Amygdala (tissue), 56 donors: ENCODE data around the gene GYPC.
"Not testable (repeated sequence)": the region's sequence is repeated elsewhere in the genome, so short reads cannot be mapped to it uniquely, and the experiment has no call there.

Source experiments
- DNase-seq, 56 donors: peaks; one replicate each; lab custom pipeline; 2025; lab: John Stamatoyannopoulos, UW

The GYPC gene

GRCh38 chr2:126664639-126665038 is 8.7 kb downstream of the GYPC start:
- no peak for DNase-seq

GRCh38 chr2:126665483-126665882 is 9.5 kb downstream of the GYPC start:
- DNase-seq = no peak

DNA sequence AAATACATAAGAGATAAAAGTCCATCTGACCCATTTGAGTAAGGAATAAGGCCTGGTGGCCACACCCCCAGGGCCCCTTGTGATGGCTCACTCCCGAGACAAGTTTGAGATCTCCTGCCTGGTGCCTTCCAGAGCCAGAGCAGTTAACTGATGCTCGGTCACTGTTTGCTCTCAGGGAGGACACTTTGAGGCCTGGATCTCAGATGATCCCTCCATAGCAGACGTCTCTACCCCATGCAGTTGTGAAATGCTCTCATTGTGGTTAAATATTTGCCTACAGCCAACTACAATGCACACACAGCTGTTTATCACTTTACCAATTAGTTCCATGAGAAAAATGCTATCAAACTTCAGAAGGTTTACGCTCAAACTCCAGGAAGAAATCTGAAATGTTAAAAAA is 12.3 kb downstream of the GYPC start:
- DNase-seq = no peak

DNA sequence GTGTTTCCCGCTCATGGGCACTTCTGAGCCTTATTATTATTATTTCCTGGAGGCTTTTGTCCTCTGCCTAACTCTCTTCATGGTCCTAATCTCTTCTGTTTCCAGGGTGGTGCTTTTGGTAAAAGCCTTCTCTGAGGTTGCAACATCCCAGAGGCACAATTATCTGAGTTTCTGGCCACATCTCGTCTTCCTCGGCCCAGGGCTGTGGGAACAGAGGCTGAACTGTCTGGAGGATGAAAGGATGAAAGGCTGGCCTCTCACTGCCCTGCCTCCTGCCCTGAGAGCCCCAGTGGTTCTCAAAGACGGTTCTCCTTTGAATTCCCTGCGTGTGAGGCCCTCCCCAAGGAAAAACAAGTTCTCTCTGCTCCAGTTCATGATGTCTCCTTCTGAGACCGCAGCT is 13.8 kb downstream of the GYPC start:
- DNase-seq = no peak

- no peak for DNase-seq
These were observed 15.5 kb downstream of the GYPC start for GRCh38 chr2:126671488-126671887.

GRCh38 chr2:126672980-126673605 is 17.1 kb downstream of the GYPC start:
- DNase-seq = no peak

- DNase-seq = no peak
These were observed 18.3 kb downstream of the GYPC start for GRCh38 chr2:126674075-126674744.

DNA sequence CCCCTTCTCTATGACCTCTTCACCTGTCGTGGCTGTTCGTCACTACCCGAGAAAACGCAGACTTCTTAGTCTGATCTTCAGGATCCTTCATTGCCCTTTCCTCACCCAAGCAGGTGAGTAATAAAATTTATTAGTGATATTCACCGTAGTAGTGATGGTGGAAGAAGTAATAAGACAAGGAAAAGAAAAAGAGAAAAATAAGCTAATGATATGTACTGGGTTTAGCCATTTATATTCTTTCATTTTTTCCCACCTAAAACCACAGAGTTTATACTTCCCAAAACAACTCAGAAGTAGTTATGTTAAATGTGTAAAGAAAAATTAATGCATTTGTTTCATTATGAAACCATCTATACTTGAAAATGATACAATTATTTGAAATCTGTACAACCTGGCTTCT is 19.7 kb downstream of the GYPC start:
- DNase-seq = no peak

GRCh38 chr2:126676221-126677175 is 20.5 kb downstream of the GYPC start:
- no peak for DNase-seq

DNA sequence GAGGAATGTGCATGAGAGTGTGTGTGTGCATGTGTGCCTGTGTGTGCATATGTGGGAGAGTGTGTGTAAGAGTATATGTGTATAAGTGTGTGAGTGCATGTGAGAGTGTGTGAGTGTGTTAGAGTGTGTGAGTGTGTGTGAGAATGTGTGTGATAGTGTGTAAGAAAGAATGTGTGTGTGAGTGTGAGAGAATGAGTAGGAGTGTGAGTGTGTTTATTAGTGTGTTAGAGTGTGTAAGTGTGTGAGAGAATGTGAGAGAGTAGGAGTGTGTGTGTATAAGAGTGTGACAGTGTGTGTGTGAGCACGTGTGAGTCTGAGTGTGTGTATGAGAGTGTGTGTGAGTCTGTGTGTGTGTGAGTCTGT is 21.2 kb downstream of the GYPC start:
- no peak for DNase-seq

GRCh38 chr2:126678269-126679065 is 22.5 kb downstream of the GYPC start:
- no peak for DNase-seq

GRCh38 chr2:126679094-126679713 is 23.2 kb downstream of the GYPC start:
- DNase-seq = no peak

GRCh38 chr2:126681505-126681904 is 25.5 kb downstream of the GYPC start:
- DNase-seq = no peak

GRCh38 chr2:126685629-126686028 is 29.7 kb downstream of the GYPC start:
- no peak for DNase-seq

DNA sequence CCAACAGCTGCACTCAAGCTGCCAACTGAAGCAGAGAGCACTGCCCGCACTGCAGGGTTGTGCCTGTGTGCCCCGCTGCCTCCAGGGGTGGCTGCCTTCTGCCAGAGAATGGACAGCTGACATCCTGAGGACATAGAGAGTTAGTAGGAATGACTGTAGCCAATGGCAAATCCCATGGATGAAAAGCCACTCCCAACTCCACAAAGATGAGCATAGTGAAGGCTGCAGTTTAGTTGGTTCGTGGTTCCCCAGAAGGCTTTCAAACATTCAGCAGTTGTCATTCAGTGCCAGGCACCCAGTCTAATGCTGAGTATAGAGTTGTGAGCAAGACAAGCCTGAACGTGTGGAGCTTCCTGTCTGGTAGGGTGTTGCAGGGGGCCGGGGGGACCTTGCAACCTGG is 30.3 kb downstream of the GYPC start:
- no peak for DNase-seq

DNA sequence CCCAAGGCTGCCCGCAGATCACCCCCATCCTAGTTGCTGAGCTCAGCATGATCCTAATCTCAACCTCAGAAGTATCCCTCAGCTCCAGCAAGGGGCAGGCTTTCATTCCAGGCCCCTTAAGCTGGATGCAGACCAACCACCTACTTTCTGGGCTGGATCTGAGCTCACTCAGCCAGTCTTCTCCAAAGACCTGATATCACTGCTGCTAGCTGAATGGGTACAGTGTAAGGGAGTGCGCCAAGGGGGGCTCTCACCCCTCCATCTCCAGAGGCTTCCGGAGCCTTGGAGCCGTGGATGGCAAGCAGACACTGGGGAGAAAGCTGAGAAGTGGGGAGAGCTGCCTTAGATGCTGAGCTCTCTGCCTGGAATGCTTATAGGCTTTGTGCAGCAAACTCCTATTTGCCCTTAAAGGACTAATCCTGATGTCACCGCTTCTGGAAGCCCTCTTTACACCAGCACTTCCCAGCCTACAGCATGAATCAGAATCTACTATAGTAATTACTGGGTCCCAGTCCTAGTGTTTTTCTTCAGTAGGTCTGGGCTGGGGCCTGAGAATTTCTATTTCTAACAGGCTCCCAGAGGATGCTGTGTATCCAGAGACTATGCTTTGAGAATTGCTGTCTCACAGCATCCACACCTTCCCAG is 31.0 kb downstream of the GYPC start:
- DNase-seq = no peak

DNA sequence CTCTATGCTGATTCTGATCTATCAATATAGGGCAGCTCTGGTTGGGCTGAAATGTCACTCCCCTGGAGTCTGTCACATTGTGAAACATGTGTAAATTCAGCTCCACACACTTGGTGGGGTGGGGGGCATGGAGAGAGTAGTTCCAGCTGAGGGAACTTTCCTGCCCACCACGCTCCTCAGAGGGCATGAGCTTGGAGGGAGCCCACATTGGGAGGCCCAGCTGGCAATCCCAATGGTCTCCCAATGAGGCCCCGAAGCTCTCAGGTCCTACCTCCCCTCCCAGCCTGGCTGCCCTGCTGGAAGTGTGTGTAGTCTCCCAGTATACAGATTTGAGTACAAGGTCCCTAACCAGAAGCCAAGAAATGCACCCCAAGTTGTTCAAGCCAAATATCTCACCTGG is 31.5 kb downstream of the GYPC start:
- DNase-seq = no peak

DNA sequence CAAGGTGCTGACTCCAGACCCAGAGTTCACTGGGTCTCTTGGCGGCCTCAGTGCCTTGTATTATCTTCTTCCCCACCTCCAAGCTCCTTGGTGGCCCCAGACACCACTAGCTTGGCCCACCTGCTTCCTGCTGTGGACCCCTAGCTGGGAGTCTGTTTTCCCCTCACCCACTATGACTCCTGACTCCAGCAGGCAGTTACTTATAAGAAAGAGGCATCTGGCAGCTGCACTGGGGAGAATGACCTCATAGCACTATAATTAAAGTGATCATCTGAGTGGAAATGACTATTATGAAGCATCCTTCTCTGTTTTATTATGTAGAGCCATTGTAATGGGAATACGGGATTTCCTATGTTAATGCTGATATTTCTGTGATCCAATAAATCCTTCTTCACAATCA is 32.6 kb downstream of the GYPC start:
- DNase-seq = not testable (repeated sequence)

DNA sequence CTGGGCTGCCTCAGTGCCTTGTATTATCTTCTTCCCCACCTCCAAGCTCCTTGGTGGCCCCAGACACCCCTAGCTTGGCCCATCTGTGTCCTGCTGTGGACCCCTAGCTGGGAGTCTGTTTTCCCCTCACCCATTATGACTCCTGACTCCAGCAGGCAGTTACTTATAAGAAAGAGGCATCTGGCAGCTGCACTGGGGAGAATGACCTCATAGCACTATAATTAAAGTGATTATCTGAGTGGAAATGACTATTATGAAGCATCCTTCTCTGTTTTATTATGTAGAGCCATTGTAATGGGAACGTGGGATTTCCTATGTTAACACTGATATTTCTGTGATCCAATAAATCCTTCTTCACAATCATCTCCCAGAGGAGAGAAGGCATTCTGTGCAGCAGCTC is 36.3 kb downstream of the GYPC start:
- not testable (repeated sequence) for DNase-seq
